Stimulated activated CD8-positive, alpha-beta memory T cell treated with anti-CD3 and anti-CD28 coated beads, Interleukin-4, amount 100 ng/mL, for 4 hours (primary cell): Measurements from ENCODE around the gene SLC37A1.

Source experiments
- DNase-seq, 2 donors: peaks; one replicate each; pipeline ENCODE4 v3.0.0-alpha.2; 2020; ENCODE audit warnings: low read depth in 2 of 2, low spot score in 1 of 2

The SLC37A1 gene

GRCh38 chr21:42478504-42478903 lies 35.1 kb upstream of the SLC37A1 start:
- no peak for DNase-seq

GRCh38 chr21:42479582-42479981 lies 34.1 kb upstream of the SLC37A1 start:
- no peak for DNase-seq

DNA sequence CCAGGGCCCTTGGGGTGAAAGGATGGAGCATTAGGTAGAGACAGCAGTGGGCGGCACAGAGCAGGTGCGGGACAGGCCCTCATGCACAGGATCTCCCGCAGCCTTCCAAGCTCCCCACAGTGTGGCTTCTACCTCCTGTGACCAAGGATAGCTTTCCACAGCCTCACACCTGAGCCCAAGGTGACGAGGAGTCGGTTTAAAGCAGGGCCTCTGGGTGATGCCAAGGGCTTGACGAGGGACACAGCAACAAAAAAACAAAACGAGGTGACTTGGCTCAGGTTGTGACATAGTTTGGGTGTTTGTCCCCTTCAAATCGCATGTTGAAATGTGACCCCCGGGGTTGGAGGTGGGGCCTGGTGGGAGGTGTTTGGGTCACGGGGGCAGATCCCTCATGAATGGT lies 32.9 kb upstream of the SLC37A1 start:
- DNase-seq = no peak

DNA sequence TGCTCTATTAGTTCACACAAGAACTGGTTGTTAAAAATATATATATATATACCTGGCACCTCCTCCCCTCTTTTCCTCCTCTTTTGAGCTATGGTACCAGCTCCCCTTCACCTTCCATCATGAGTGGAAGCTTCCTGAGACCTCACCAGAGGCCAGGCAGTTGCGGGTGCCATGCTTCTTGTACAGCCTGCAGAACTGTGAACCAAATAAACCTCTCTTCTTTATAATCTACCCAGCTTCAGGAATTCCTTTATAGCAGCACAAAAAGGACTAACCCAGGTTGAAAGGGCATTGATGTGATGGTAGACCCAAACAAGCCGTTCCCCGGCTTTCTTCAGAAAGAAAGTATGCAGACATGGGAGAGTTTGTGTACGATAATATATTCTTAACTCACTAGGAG lies 32.5 kb upstream of the SLC37A1 start:
- DNase-seq = no peak

DNA sequence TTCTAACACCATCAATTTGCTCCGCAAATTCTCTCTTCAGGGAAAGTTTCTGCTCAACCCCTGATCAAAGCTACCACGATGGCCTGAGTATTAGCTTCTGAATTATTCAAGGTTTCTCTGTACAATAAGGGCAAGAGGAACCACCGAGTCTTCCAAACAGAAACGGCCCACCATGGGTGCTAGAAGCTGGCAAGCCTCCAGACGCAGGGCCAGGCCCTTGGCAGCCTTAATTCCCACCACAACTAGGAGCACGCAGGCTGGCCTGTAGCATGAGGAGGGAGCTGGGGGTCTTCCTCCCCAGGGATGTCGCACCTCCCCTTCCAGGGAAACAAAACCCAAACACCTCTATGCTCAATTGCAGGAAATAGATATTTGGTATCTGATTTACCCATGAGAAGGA lies 28.7 kb upstream of the SLC37A1 start:
- no peak for DNase-seq

DNA sequence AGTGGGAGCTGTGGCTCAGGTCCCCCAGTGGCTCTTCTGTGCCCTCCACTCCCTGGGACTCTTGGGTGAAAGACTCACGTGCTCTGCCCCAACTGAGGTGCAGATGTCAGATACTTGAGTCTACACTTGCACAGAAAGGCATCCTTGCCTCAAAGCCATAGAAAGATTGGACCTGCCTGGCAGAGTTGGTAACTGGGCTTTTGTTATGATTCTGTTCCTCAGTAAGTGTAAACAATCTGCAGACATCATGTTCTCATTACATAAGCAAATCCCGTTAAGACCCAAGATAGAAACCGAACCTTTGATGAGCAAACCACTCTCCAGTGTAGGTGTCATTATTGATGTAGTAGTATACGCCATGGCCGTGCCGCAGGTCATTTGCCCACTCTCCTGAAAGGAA lies 27.6 kb upstream of the SLC37A1 start:
- DNase-seq = no peak

- no peak for DNase-seq
Measured at GRCh38 chr21:42486531-42486930, 27.1 kb upstream of the SLC37A1 start.

GRCh38 chr21:42489006-42489563 lies 24.6 kb upstream of the SLC37A1 start:
- no peak for DNase-seq

- no peak for DNase-seq
Measured at GRCh38 chr21:42489991-42490390, 23.7 kb upstream of the SLC37A1 start.

- no peak for DNase-seq
Measured at GRCh38 chr21:42490720-42491119, 22.9 kb upstream of the SLC37A1 start.

DNA sequence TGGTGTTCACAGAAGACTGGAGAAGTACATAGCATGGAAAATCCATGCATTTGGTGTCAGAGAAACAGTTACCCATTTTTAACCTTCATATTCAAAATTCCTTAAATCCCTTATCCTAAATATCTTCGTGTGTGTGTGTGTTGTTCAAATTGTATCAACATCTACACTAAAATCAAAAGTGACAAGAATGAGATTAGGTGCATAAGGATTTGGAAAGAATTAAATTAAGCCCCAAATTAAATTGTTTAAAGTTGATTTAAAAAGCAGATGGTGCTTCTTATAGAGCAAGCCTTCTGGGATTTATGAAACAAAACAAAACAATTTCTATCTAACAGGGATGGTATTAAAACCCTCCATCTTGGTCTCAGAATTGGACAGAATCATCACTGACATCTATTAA lies 22.3 kb upstream of the SLC37A1 start:
- DNase-seq = no peak

DNA sequence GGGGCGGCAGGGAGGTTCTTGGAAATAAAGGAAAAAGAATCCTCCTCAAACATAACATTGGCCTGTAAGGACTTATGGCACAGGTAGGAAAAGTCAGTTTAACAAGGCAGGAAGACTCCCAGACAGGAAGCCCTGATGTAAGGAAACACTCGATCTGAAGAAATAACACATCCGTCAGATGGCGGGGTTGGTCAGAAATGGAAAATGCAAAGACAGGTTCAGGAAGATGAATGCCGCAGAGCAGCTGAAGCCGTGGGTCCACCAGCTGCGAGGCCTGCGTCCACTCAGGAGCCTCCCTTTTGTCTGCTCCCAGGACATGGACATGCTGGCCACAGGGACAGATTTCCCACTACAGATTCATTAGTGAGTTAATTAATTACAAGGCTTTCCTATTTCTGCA lies 21.5 kb upstream of the SLC37A1 start:
- DNase-seq = no peak

GRCh38 chr21:42493109-42494060 lies 20.3 kb upstream of the SLC37A1 start:
- DNase-seq = no peak

- no peak for DNase-seq
Measured at GRCh38 chr21:42495027-42495426, 18.6 kb upstream of the SLC37A1 start.

DNA sequence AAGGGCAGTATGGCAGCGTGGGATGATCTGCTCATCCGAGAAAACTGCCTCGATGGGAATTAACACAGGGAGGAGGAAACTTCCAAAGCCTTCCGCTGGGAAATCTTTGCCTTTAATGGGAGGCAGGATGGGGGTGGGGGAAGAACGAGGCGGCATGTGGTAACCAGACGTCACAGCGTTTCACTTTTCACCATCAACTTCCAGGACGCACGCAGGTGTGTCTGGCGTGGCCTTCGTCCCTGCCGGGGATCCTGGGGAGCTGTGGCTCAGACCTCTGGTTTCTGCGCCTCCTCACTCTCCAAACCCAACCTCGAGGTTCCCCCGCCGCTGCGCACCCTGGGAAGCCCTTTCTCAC lies 17.9 kb upstream of the SLC37A1 start:
- DNase-seq = no peak

DNA sequence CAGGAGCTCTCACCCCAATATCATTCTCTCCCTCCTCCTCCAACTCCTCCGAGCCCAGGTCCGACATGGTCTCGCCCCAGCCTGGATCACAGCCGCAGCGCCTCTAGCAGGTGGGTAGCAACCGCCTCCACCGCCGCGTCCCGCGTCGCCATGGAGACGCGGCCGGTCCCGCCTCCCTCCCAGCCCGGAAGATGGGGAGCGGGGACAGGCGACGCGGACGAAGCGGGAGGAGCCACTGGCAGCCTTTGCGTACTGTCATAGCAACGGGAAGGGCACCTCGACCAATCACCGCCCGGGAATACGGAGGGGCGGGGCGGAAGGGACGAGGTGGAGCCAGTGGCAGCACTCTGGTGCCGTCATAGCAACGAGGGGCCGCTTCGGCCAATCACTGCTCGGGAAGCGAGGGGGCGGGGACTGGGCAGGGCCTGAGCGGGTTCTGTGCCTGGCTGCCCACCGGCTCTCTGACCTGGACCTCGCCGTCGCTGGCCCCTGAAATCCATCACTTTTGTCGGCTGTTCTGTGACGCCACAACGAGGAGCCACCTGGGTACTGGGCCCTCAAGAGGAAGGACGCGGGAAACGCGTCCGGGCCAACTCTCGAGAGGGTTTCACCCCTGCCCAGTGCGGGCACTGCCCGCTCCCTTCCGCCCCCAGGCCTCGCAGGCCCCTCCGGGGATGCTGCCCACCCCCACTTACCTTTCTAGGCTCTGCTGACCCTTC lies 17.4 kb upstream of the SLC37A1 start, which contains the start of gene RSPH1:
TSS of gene RSPH1 (minus strand) at position 105 of the 719 bp plus-strand sequence. CDS start at position 67, 38 bp downstream.
- DNase-seq = peak; percentile 97 to 99

DNA sequence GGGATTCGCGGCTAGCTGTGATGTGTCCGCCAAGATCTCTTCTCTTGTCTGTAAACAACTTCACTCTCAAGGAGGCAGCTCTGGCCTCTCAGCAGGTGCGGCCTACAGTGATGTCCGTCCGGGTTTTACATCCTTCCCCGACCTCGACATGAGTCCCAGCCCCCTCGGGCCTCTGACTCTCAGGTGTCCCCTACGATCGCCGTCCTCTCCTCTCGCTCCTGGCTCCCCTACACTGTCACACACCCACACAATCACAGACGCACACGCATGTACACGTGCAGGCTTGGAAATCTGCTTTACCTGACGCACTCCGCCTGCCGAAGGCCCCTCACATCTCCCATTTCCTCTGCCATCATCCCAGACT lies 16.8 kb upstream of the SLC37A1 start:
- no peak for DNase-seq

DNA sequence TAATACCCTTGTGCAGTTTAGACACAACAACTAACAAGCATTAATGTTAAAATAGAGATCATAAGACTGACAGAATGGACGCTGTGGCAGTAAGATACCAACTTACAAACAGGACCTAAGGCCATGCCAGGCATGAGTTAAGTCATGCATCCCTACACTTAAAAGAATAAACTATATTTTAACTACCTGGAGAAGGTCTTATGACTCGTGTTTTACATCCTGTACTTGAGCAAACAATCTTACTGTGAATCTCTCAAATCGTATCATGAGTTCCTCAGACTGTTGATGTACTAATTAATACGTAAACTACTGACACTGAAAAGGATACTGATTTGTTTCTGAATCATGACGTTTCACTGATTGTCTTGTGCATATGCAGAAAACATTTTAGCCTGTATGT lies 15.6 kb upstream of the SLC37A1 start:
- no peak for DNase-seq

DNA sequence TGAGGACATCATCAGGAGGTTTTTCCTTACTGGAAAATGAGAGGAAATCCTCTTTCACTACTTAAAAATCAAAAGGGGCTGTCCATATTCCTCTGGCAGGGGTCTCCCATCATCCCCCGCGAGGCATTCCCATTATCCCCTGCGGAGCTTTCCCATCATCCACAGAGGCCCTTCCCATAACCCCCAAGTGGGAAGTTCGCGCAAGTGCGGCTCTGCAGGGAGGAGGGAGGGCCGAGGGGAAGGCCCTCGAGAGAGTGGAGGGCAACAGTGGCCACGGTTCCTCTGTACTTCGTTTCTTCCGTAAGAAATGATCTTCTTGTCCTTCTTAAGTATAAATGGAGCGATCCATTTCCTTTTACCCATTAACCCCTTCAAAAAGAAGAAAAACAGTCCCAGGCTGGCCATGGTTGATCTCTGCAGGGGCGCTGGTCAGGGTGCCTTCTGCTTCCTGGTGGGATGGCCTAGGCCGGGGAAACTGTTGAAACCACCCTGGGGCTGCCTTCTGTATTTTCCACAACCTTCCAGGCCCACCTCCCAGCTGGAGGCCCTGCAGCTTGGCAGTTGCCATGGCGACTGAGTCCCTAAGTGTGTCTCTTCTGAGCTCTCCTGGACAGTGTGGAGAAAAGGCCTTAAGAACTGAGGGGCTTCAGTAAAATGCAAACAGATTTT lies 14.1 kb upstream of the SLC37A1 start:
- no peak for DNase-seq

DNA sequence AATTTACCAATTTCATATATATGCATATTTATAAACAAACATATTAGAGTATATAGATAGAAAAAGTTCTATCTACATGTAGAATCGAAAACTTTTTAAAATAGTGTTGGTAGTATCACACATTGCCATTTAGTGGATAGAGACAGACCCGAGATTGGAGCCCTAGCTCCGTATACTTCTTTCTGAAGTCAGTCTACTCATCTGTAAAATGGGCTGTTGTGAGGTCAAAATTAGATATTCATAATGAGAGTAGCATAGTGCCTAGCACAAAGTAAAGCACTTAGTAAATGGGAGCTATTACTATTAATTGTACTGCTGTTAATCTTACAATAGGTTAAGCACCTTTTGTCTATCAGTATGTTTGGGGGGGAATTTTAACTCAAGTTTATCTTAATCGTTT lies 13.4 kb upstream of the SLC37A1 start:
- no peak for DNase-seq

DNA sequence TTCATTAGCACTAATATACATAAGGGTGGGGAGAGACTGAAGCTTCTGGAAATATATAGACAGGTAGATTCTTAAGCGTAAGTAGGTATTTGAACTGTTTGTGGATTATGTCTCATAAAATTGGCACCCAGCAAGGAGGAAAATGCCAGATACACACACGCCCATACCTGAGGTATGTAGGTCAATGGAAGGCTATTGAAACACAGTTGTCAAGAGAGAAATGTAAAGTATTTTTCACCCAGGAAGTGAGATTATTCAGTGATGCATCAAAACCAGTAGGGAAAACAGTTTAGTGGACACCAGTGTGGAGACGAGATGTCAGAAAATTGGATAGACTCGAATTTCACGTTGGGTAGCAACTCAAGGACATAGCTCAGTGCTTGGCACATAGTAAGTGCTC lies 12.9 kb upstream of the SLC37A1 start:
- DNase-seq = no peak

DNA sequence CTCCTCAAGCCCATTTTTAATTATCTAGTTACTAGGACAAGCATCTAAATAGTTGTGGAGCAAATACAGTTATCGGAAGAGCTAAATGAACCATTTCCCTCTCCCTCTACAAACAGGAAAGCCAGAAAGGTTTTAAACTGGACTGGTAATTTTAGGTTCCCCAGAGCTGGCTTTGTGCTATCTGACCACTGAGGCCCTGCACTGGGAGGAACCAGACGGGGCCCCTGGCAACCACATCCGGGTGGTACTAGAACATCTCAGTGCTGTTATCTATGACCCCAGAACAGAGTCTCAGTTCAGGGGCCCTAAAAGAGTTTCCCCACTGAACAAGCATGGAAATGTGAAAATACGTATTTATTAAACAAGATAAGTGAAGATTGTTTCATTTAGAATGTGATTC lies 9.9 kb upstream of the SLC37A1 start:
- DNase-seq = no peak
